NCI-H2171 (cell line): ENCODE results near the gene GRSF1.
"Not testable (repeated sequence)": the region's sequence is repeated elsewhere in the genome, so short reads cannot be mapped to it uniquely, and the experiment has no call there.

ENCODE experiments used
- DNase-seq: peaks from one replicate; lab custom pipeline; 2025; lab: John Stamatoyannopoulos, UW

Gene GRSF1

GRCh38 chr4:70833675-70834074 lies 6.0 kb downstream of the GRSF1 start:
- no peak for DNase-seq

- DNase-seq, result no peak
Measured at GRCh38 chr4:70831293-70831692, 8.4 kb downstream of the GRSF1 start.

- no peak for DNase-seq
Measured at GRCh38 chr4:70830054-70830453, 9.6 kb downstream of the GRSF1 start.

GRCh38 chr4:70829492-70829891 lies 10.2 kb downstream of the GRSF1 start:
- DNase-seq, result no peak

GRCh38 chr4:70829015-70829414 lies 10.7 kb downstream of the GRSF1 start:
- DNase-seq, result no peak

GRCh38 chr4:70818921-70819320 lies 20.8 kb downstream of the GRSF1 start:
- no peak for DNase-seq

- no peak for DNase-seq
Measured at GRCh38 chr4:70818173-70818855, 21.4 kb downstream of the GRSF1 start.

- DNase-seq, result no peak
Measured at GRCh38 chr4:70816894-70817293, 22.8 kb downstream of the GRSF1 start.

GRCh38 chr4:70815370-70815769 lies 24.3 kb downstream of the GRSF1 start:
- no peak for DNase-seq

- DNase-seq, result no peak
Measured at GRCh38 chr4:70808151-70808550, 31.5 kb downstream of the GRSF1 start.

GRCh38 chr4:70802928-70803580 lies 36.6 kb downstream of the GRSF1 start:
- DNase-seq, result no peak

- DNase-seq, result no peak
Measured at GRCh38 chr4:70801265-70801809, 38.4 kb downstream of the GRSF1 start.

GRCh38 chr4:70793626-70794025 lies 46.1 kb downstream of the GRSF1 start:
- DNase-seq, result no peak

- DNase-seq, result no peak
Measured at GRCh38 chr4:70788733-70789132, 51.0 kb downstream of the GRSF1 start.

- DNase-seq, result no peak
Measured at GRCh38 chr4:70787496-70787895, 52.2 kb downstream of the GRSF1 start.

- no peak for DNase-seq
Measured at GRCh38 chr4:70783096-70783495, 56.6 kb downstream of the GRSF1 start.

GRCh38 chr4:70778888-70779422 lies 60.7 kb downstream of the GRSF1 start:
- no peak for DNase-seq

- DNase-seq, result no peak
Measured at GRCh38 chr4:70772929-70773555, 66.6 kb downstream of the GRSF1 start.

GRCh38 chr4:70769396-70769795 lies 70.3 kb downstream of the GRSF1 start:
- DNase-seq, result not testable (repeated sequence)

- no peak for DNase-seq
Measured at GRCh38 chr4:70768301-70768948, 71.3 kb downstream of the GRSF1 start.
